HG03442 (cell line): ENCODE data around the gene ACACA.

Source experiments
- ATAC-seq: cut with Tn5 transposase; IDR thresholded peaks from one replicate; pipeline ENCODE4 v1.9.1; 2021; ENCODE audit warnings: mild to moderate bottlenecking, moderate library complexity; ENCODE audit not compliant: unreplicated experiment

ACACA gene

DNA sequence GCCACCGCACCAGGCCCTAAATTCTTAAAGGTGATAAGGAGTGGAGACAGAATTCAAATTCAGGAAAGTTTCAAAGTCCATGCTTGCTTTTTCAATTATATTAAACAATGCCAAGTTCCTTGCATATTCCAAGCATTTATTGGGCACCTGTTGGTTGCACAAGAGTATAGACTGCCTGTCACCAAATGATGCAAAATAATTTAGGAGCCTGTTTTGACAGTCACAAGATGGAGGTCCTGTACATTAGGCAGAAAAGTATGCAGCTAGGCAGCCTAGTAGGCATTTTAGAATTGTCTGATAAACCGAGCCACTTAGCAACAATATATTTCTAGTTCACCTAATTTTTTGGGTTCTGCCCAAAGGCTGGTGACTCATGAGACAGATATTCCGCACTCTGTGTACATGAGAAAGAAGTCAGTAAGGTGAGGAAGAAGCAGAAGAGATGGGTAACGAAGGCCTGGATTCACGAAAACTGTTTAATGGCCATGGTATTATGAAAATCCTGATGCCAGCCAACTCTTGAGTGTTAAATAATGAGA lies 7.3 kb downstream of the ACACA start:
- no peak for ATAC-seq

- no peak for ATAC-seq
Observed at GRCh38 chr17:37393352-37393751, 13.3 kb downstream of the ACACA start.

- no peak for ATAC-seq
Observed at GRCh38 chr17:37392024-37392590, 14.5 kb downstream of the ACACA start.

DNA sequence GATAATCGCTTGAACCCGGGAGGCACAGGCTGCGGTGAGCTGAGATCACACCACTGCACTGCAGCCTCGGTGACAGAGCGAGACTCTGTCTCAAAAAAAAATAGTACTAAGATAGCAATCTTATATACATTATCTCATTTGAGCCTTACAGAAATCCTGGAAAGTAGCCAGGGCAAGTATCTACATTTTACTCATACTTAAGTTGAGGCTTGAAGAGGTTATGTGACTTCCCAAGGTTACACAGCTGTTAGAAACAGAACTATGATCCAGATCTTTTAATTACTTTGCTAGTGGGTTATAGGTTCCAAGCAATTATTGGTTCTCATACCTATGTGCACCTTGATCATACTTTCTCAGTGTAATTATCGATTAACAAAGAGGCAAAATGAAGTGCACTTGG lies 15.5 kb downstream of the ACACA start:
- no peak for ATAC-seq

- ATAC-seq, result no peak
Observed at GRCh38 chr17:37389160-37389559, 17.5 kb downstream of the ACACA start.

DNA sequence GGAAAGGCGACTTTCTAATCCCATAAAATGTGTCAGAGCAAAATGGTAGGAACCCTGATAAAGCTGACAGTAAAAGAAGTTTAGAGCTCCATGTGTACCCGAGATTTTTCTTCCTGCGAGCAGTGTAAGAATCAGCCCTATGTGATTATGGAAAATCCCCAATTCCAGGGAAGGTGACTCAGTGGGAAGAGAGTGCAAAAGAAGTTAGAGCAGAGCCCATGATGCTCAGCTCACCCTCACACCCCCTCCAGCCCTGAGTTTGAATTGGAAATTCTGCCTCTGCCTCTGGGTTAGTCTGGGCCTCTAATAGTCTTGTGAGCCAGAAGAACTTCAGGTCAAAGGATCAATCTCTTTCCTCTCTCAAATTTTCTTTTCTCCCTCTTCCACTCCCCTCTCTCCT lies 18.4 kb downstream of the ACACA start:
- ATAC-seq, result no peak

GRCh38 chr17:37386462-37386861 lies 20.2 kb downstream of the ACACA start:
- no peak for ATAC-seq

GRCh38 chr17:37385474-37385990 lies 21.1 kb downstream of the ACACA start:
- no peak for ATAC-seq

- ATAC-seq, result no peak
Observed at GRCh38 chr17:37384560-37385149, 22.0 kb downstream of the ACACA start.

DNA sequence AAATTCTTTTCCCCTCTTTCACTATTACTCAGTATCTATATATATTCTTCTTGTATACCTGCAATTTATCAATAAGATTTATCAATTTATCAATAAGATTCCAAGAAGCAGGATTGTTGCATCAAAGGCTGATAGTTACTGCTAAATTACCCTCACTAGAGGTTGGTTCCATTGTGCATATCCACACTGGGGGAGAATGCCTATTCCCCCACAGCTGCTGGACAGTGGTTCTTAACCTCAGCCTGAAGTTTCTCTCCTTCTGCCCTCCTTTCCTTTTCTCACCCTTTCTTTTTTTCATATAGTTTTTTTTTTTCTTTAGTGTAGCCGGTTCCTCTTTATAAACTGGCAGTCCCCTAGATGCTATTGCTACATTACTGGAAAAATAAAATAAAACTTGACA lies 24.6 kb downstream of the ACACA start:
- ATAC-seq, result no peak

- ATAC-seq, result no peak
Observed at GRCh38 chr17:37375706-37376105, 30.9 kb downstream of the ACACA start, which contains the start of gene C17orf78. Gene C17orf78 (plus strand): TSS chr17:37375985. CDS start chr17:37376093, 108 bp downstream.

DNA sequence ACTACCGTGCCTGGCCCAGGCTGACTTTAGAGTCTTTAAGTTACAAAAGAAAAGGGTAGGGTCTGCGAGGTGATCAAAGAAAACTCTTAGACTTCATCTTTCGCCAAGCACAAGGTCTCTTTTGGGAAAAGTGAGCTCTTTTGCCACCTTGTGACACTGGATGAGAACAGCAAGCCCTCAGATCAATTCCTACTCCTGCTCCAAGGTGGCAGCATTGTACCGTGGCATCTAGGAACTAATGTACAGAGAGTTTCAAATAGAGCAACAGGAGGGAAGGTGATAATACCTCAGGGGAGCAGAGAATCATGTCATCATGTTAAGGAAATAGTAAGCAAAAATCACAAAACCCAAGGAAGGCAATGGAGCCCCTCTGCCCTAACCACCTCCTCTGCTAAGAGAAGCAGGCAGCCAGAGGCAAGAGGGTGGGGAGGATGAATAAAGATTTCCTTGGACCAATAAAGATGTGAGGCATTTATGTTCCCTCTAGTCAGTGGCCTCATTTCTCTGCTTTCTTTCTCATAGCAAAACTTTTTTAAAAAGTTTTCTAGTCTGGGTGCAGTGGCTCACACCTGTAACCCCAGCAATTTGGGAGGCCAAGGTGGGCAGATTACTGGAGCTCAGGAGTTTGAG lies 33.0 kb downstream of the ACACA start:
- no peak for ATAC-seq

DNA sequence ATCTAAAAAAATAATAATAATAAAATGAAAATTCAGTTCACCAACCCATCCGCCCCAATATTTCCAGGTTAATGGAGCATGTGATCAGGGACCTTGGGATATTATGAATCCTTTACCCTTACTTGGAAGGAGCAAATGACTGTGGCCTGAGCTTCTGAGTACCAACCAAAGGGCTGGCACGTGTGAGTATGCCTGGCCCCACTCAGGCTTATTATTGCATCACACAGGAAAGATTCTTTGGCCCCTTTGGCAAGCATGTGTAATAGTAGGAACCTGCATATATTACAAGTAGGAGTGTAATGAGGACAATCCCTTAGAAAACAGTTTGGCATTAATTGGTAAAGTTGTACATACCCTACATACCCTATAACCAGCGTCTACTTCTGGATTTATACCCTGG lies 38.1 kb downstream of the ACACA start:
- no peak for ATAC-seq

DNA sequence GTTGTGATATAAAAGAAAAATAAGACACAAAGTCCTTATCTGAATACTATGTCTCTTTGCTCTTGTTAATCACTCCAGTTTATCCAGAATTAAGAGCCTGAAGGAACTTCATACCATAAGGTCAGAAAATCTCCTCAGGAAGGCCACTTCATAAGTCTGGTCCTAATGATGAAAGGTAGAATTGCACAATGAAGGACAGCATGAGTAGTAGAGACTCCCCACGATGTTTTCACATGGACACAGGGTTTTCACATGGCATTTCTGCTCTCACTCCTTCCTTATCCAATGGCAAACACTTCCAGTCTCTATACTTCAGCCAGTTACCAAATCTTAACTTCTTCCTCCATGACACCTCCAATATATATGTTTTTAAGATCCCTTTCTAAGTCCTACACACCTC lies 41.0 kb downstream of the ACACA start:
- ATAC-seq, result no peak

- ATAC-seq, result no peak
Observed at GRCh38 chr17:37361543-37361942, 45.1 kb downstream of the ACACA start.

- ATAC-seq, result no peak
Observed at GRCh38 chr17:37360632-37361031, 46.0 kb downstream of the ACACA start.

DNA sequence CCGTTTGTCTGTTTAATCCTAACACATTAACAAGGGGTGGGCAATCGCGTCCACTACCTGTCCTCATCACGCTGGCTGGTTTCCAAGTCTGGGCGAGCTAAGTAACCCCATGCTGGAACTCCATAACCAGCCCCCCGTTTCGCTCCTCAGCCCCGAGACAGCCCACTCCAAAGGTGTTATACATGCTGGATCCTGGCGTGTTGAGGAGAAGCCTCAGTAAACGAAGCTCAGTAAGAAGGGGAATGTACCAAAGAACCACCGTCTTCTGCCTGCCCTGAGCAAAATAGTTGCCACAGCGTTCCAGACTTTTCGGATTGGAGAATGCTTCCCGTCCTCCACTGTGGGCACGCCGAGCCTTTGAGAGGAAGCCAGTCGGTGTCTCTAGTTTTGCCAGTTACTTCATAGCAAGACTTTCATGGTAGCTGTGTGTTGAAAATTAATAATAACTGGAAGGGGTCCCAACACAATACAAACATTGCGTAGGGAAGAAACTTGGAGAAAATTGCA lies 46.9 kb downstream of the ACACA start:
- ATAC-seq, result no peak

- ATAC-seq, result peak; percentile 76
Observed at GRCh38 chr17:37358830-37359681, 47.6 kb downstream of the ACACA start.

GRCh38 chr17:37358098-37358829 lies 48.4 kb downstream of the ACACA start:
- peak; percentile 9 for ATAC-seq
